Transverse colon (tissue), 4 donors: ENCODE data around the gene PARVA. TPM values are rescaled to one million over a fixed set of nuclear protein-coding genes. Genes with fewer than 3 reads are reported as not detected.
A peak's percentile ranks its signal among the peaks of the same experiment; 100 is the strongest.

Experiments used
- DNase-seq: peaks from one replicate; pipeline ENCODE4 v3.0.0-alpha.2; 2019
- H3K27ac ChIP-seq, 4 donors: fragments of 200-600 bp; sonication (generic); 2 replicates each; pipeline ENCODE4 v1.5.1; 2016 to 2018; ENCODE audit warnings: inconsistent platforms in 4 of 4
- H3K27me3 ChIP-seq: fragments of 200-600 bp; sonication (generic); 2 replicates; pipeline ENCODE4 v1.5.1; 2017; ENCODE audit warnings: inconsistent platforms
- H3K36me3 ChIP-seq, 4 donors: fragments of 200-600 bp; sonication (generic); 2 replicates each; pipeline ENCODE4 v1.5.1; 2017 to 2019; ENCODE audit warnings: inconsistent platforms in 4 of 4
- H3K4me1 ChIP-seq, 4 donors: fragments of 200-600 bp; sonication (generic); 2 replicates each; pipeline ENCODE4 v1.5.1; 2017 to 2020; ENCODE audit warnings: inconsistent platforms in 4 of 4
- H3K4me3 ChIP-seq, 4 donors: fragments of 200-600 bp; sonication (generic); 1 replicate in 1 of 4; 2 replicates in 3 of 4; pipeline versions ENCODE4 v1.5.1 to v1.6.1; 2017 to 2019; ENCODE audit warnings: inconsistent platforms in 4 of 4
- H3K9me3 ChIP-seq, 2 donors: fragments of 200-600 bp; sonication (generic); 2 replicates each; pipeline ENCODE4 v1.5.1; 2017 to 2019; ENCODE audit warnings: inconsistent platforms in 2 of 2
- CTCF ChIP-seq, 5 experiments: fragments of 200-600 bp in 3 of 5; fragments of 450-650 bp in 2 of 5; sonication (generic) in 3 of 5; IDR thresholded peaks; 1 replicate in 2 of 5; 2 replicates in 3 of 5; pipeline ENCODE4 v1.5.1; 2016 to 2017; ENCODE audit warnings: antibody characterized with exemption in 5 of 5, inconsistent platforms in 3 of 5, mild to moderate bottlenecking in 2 of 5, moderate library complexity in 1 of 5
- EP300 ChIP-seq: sonication (generic); formaldehyde crosslinking; IDR thresholded peaks from one replicate; pipeline ENCODE4 v1.6.1; 2017; ENCODE audit warnings: antibody characterized with exemption, low read depth
- POLR2A ChIP-seq: fragments of 450-650 bp; IDR thresholded peaks from one replicate; pipeline ENCODE4 v1.6.1; 2016; ENCODE audit warnings: antibody characterized with exemption, mild to moderate bottlenecking, moderate library complexity
- POLR2AphosphoS5 ChIP-seq, 3 donors: sonication (generic); formaldehyde crosslinking; IDR thresholded peaks; one replicate each; pipeline ENCODE4 v1.6.1; 2016; ENCODE audit warnings: antibody characterized with exemption in 3 of 3
- WGBS, 2 donors: methylation state at CpG; one replicate each; pipeline ENCODE4 v1.1.5; 2018; ENCODE audit warnings: low coverage in 1 of 2; 5-methylcytosine and 5-hydroxymethylcytosine counted together
- in situ Hi-C, 4 donors: fragments of 200-750 bp; cut with MboI; loops; one replicate each; pipeline versions ENCODE4 v1.15.0 to v1.15.1; 2017; ENCODE audit warnings: low sequenced_read_pairs in 3 of 4, low pct_ligation_motif_present in 1 of 4, low pct_unique_long_range_greater_than_20kb in 1 of 4
- intact Hi-C: fragments of 100-400 bp; cut with DNase I; formaldehyde crosslinking; loops from one replicate; pipeline ENCODE4 v1.15.1; 2023; ENCODE audit warnings: low total_unique reads
- total RNA-seq, 4 donors: library from RNA; depleted of rRNA; stranded (reverse); fragments of >200 nt; gene quantifications; one replicate each; pipeline ENCODE4 v1.1.0, GENCODE V29; 2016

Gene PARVA
- total RNA-seq, 4 donors from 2014 or later, result 34.3 to 82.0 (median 45.1) TPM

GRCh38 chr11:12507391-12507790, 130.0 kb downstream of the PARVA start:
- H3K27me3 ChIP-seq, result no peaks in the 10 kb centered on the region
- H3K36me3 ChIP-seq, result no peaks in the 10 kb centered on the region
- H3K4me3 ChIP-seq, result no peak overlapping the region
- no peak for TF ChIP-seq POLR2AphosphoS5 (IDR thresholded peaks at IDR 0.05)
- no peak for TF ChIP-seq CTCF (IDR thresholded peaks at IDR 0.05)
- TF ChIP-seq EP300, result no peak
- TF ChIP-seq POLR2A, result no peak
- no peaks in the 10 kb centered on the region for H3K9me3 ChIP-seq
- intact Hi-C loops, result no loop called here
- H3K27ac ChIP-seq, result peak overlapping the region; percentile 26 to 69 (median 60)
- 74 to 83% methylated on average over 1 to 4 of the region's 4 CpGs for WGBS, 2 donors
- in situ Hi-C loops, result no loop called here
- no peak for DNase-seq
- peaks cover 6 to 32% (median 15%) of the 10 kb centered on the region in 4 donors for H3K4me1 ChIP-seq

GRCh38 chr11:12508151-12508751, 130.9 kb downstream of the PARVA start:
- intact Hi-C loops, result no loop called here
- TF ChIP-seq EP300 (no peak), POLR2AphosphoS5 (IDR thresholded peaks at IDR 0.05) (peak in 1 of 3 donors; percentile 61)
- no peak for DNase-seq
- no peaks in the 10 kb centered on the region for H3K9me3 ChIP-seq
- H3K4me3 ChIP-seq, result no peak overlapping the region
- peaks cover 3 to 24% (median 8%) of the 10 kb centered on the region in 4 donors for H3K4me1 ChIP-seq
- no peaks in the 10 kb centered on the region for H3K27me3 ChIP-seq
- H3K36me3 ChIP-seq, result no peaks in the 10 kb centered on the region
- in situ Hi-C loops, result no loop called here
- H3K27ac ChIP-seq, result peak overlapping the region; percentile 26 to 69 (median 60)
- 51 to 65% methylated on average over 4 of the region's 4 CpGs for WGBS, 2 donors

- H3K4me3 ChIP-seq, result no peak overlapping the region
- 92% methylated on average over 3 of the region's 5 CpGs; no CpG with 5 or more reads in 1 of the 2 donors for WGBS, 2 donors
- no peak for TF ChIP-seq CTCF (IDR thresholded peaks at IDR 0.05)
- TF ChIP-seq POLR2AphosphoS5 (IDR thresholded peaks at IDR 0.05), result no peak
- no peak for TF ChIP-seq EP300
- no peak for TF ChIP-seq POLR2A
- peaks cover 0 to 20% (median 3%) of the 10 kb centered on the region in 4 donors for H3K4me1 ChIP-seq
- peak overlapping the region; percentile 18 to 69 (median 60) for H3K27ac ChIP-seq
- no peaks in the 10 kb centered on the region for H3K36me3 ChIP-seq
- in situ Hi-C loops, result no loop called here
- intact Hi-C loops, result no loop called here
- H3K9me3 ChIP-seq, result no peaks in the 10 kb centered on the region
- no peak for DNase-seq
- no peaks in the 10 kb centered on the region for H3K27me3 ChIP-seq
Measured at GRCh38 chr11:12509371-12509770, 132.0 kb downstream of the PARVA start.

DNA sequence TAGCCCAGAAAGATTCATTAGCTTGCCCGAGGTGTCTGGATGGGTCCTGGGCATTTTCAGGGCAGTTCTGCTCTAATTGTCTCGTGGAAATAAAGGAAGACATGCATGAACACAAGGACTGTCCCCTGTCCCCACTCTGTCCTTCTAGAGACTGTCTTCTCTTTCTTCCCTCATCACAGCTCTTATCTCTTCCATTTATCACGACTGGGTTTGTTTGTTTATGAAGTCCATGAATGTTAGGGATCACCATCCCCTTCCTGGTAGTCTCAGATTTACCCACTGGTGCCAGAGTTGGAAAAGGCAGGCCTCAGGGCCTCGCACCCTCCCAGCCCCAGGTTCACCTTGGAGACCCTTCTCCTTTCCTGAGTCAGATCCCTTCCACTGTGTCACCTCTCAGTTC, 134.8 kb downstream of the PARVA start:
- in situ Hi-C loops (no loop called here), intact Hi-C loops (no loop called here)
- Histone ChIP-seq H3K27ac (no peak overlapping the region), H3K36me3 (no peaks in the 10 kb centered on the region), H3K4me3 (no peak overlapping the region), H3K9me3 (no peaks in the 10 kb centered on the region), H3K27me3 (no peaks in the 10 kb centered on the region), H3K4me1 (peaks cover 0 to 5% (median 3%) of the 10 kb centered on the region in 4 donors)
- WGBS, 2 donors, result 64 to 71% methylated on average over 4 of the region's 4 CpGs
- DNase-seq, result no peak
- TF ChIP-seq EP300, result no peak
- TF ChIP-seq CTCF (IDR thresholded peaks at IDR 0.05), result no peak
- no peak for TF ChIP-seq POLR2AphosphoS5 (IDR thresholded peaks at IDR 0.05)
- TF ChIP-seq POLR2A, result no peak
